Astrocyte of the cerebellum (primary cell): Measurements from ENCODE around the gene DNHD1.
A peak's percentile ranks its signal among the peaks of the same experiment; 100 is the strongest.

ENCODE experiments used
- DNase-seq: peaks from one replicate; pipeline ENCODE4 v3.0.0-alpha.2; 2011; ENCODE audit warnings: low read depth
- H3K4me3 ChIP-seq: 2 replicates; pipeline ENCODE4 v1.5.1; 2011; ENCODE audit warnings: mild to moderate bottlenecking, low read depth, low read length, moderate library complexity
- in situ Hi-C: cut with HindIII; loops from 2 replicates; pipeline ENCODE4 v1.10.0; 2017; ENCODE audit warnings: low sequenced_read_pairs
- TF ChIP-seq, protein P1 (sequence below): IDR thresholded peaks from 2 replicates; pipeline ENCODE4 v1.5.1; 2012; ENCODE audit warnings: low read length, low read depth, moderate library complexity, mild to moderate bottlenecking; ENCODE audit errors: missing control alignments

DNHD1 gene

DNA sequence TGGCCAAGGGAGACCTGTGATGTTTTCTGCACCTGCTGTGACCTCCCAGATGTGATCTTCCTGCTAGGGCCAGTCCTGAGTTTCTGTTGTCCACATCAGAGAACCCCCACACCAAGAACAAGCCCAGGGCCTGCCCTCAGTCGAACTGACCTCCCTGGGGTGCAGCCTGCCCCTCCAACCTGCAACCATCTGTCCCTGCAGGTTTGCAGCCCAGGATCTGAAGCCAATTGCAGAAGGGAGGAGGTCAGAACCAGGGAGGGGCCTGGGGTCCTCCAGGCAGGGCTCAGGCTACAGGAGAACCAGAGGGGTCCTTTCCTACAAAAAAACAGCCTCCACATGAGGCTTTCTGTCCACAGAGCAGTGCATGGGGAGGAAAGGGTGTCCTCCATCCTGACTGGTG is 24.1 kb upstream of the DNHD1 start:
- in situ Hi-C loops: no loop called here
- peak overlapping the region; percentile 73 for H3K4me3 ChIP-seq
- TF ChIP-seq, protein P1, sequence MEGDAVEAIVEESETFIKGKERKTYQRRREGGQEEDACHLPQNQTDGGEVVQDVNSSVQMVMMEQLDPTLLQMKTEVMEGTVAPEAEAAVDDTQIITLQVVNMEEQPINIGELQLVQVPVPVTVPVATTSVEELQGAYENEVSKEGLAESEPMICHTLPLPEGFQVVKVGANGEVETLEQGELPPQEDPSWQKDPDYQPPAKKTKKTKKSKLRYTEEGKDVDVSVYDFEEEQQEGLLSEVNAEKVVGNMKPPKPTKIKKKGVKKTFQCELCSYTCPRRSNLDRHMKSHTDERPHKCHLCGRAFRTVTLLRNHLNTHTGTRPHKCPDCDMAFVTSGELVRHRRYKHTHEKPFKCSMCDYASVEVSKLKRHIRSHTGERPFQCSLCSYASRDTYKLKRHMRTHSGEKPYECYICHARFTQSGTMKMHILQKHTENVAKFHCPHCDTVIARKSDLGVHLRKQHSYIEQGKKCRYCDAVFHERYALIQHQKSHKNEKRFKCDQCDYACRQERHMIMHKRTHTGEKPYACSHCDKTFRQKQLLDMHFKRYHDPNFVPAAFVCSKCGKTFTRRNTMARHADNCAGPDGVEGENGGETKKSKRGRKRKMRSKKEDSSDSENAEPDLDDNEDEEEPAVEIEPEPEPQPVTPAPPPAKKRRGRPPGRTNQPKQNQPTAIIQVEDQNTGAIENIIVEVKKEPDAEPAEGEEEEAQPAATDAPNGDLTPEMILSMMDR: no peak

DNA sequence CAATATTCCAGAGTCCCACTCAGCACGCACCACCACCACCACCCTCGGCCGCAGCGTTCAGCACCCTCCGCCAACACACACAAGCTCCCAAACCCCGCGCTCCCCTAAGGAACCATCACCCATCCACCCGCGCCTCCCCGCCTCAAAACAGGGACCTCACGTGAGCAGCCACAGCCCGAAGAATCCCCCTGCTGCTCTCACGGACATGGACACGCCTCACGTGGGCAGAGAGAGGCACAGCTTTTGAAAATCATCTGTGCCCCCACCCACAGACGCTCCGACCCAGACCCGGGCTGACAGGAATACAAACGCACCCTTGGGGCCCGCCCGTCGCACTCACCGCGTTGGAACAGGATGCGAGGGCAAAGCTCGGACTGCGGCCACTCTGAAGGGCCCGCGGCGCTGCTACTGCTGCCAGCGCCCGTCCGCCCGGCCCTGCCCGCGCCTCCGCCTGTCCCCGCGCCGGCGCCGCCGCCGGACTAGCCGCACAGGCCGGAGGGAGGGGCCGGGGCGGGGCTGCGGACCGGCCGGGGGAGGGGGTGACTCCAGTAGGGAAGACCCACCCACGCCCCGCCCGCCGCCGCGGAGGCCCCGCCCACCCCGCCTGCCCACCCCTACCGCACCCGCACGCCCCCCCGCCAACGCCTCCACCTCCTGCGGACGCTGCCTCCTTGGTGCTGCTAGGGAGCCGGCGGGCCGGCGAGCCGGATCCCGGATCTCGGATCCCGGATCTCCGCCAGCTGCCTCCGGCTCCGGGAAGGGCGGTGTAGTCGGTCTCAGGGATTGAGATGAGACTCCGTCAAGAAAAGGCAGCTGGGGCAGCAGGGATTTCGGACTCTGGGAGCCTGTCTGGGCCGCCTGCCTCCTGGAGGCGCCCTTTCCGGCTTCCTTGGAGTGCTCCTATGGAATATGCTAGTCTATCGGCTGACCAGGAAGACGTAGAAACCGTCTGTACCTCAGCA is 23.3 kb upstream of the DNHD1 start, which contains the start of gene TRIM3:
Gene TRIM3 (minus strand): TSS at position 491 of the 962 bp plus-strand sequence. CDS start 8,246 bp downstream, outside the sequence.
- peak within 1 kb of the TSS; percentile 73 for H3K4me3 ChIP-seq
- TF ChIP-seq, protein P1: peak; percentile 43
- in situ Hi-C loops: no loop called here
- peak; percentile 43 for DNase-seq

More for the DNA sequence above, 24.1 kb upstream of the DNHD1 start:
- no peak for DNase-seq

DNA sequence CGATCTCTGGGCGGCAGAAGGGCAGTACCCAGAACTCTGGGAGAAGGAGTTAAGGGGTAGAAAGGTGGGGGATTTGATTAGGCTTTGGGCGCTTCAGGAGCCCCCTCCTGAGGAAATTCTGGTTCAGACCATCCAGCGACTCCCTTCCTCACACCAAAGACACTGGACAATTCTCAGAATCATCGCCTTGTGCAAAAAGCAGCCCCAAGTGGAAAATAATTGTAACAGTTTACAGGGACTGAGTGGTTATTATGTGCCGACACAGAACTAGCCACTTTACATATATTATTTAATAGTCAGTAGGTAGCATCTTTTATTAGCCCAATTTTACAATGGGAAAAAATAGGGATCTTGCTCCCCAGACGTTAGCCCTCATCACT is 22.7 kb upstream of the DNHD1 start:
- peak overlapping the region; percentile 59 for H3K4me3 ChIP-seq
- in situ Hi-C loops: no loop called here
- no peak for DNase-seq
- TF ChIP-seq, protein P1: no peak

DNA sequence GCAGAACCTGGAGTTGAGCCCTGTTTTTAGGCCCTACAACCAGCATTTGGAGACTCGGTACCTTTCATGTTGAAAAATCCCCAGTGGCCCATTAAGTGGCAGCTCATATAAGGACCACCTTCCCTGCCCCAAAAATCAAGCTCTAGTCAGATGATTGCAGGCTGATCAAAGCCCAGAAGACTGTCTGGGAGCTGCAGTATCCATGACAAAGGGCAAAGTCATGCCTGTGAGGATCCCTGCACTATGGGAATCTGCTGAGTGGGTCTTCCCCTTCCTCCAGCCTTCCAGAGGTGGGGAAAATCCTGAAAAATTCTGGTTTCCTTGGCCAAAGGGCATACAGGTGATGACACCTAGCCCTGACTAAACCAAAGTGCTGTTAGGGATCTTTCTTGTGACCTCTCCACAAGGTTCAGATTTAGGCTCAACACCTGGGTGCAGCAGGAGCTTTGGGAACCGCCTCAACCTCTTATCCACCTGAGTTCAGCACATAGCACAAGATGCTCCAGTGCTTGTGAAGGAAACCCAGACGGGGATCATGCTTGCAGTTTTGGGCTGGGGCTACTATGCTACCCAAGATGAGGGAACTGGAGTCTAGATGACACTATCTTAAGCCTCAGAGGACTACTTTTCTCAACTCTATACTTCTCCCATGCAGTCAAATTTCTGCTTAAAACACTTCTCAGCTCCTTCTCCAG is 22.1 kb upstream of the DNHD1 start:
- in situ Hi-C loops: no loop called here
- TF ChIP-seq, protein P1: no peak
- DNase-seq: no peak
- H3K4me3 ChIP-seq: no peak overlapping the region

DNA sequence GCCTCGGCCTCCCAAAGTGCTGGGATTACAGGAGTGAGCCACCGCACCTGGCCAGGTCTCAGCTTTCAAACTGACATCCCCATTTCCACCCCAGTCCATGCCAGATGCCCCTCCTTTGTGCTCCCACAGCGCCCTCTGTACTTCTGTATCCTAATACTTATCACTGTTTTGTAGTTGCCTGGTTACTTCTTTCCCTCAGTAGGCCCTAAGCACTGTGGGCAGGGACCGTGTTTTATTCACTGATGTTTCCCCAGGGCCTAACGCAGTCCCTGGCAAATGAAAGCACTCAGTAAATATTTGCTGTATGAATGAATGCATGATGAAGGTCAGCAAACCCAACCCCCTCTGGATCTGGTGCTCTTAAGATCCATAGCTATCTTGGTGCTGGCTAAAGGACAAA is 21.1 kb upstream of the DNHD1 start:
- no peak for DNase-seq
- H3K4me3 ChIP-seq: no peak overlapping the region
- in situ Hi-C loops: no loop called here
- TF ChIP-seq, protein P1: no peak

DNA sequence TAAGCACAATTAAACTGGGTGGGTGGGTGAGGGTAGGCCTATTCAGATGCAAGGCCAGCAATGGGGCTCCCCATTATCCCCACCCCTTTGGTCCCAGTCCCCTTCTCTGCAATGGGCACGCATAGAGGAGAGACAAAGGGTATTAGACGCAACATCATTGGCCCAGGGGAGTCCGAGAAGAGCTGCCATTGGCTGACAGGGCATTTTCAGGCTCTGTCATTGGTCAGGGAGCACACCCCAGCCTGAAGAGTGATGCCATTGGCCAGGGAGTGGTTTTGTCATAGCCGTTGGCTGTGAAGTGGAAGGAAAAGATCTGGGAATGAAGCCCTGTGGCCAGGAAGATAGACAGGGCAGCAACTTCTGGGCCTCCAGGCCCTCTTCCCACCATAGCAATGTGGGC is 20.5 kb upstream of the DNHD1 start:
- in situ Hi-C loops: no loop called here
- DNase-seq: no peak
- no peak overlapping the region for H3K4me3 ChIP-seq
- TF ChIP-seq, protein P1: no peak
